ENCODE results near the gene SOX5. TPM values are rescaled to one million over a fixed set of nuclear protein-coding genes. Genes with fewer than 3 reads are reported as not detected.

SOX5 gene
- total RNA-seq, 1 donor from 2014 or later: 86.8 TPM

GRCh38 chr12:23621900-23622299 lies 327.6 kb downstream of the SOX5 start:
- Mint-ChIP-seq H3K27me3 (ENCODE audit: low read depth) (no peaks in the 10 kb centered on the region), H3K36me3 (ENCODE audit: low read depth) (peaks cover 18% of the 10 kb centered on the region), H3K4me3 (no peak overlapping the region), H3K9me3 (peaks cover 4% of the 10 kb centered on the region), H3K27ac (ENCODE audit: unreplicated experiment) (no peak overlapping the region), H3K4me1 (peaks cover 35% of the 10 kb centered on the region)
- TF ChIP-seq CTCF (conservative IDR thresholded peaks at IDR 0.05): no peak
- no peak for DNase-seq (ENCODE audit: low read depth, low spot score)

GRCh38 chr12:23618718-23619117 lies 330.8 kb downstream of the SOX5 start:
- DNase-seq (ENCODE audit: low read depth, low spot score): no peak
- no peak for TF ChIP-seq CTCF (conservative IDR thresholded peaks at IDR 0.05)
- Mint-ChIP-seq H3K4me1 (peaks cover 25% of the 10 kb centered on the region), H3K4me3 (no peak overlapping the region), H3K27me3 (ENCODE audit: low read depth) (no peaks in the 10 kb centered on the region), H3K9me3 (peaks cover 4% of the 10 kb centered on the region), H3K27ac (ENCODE audit: unreplicated experiment) (no peak overlapping the region), H3K36me3 (ENCODE audit: low read depth) (peaks cover 14% of the 10 kb centered on the region)

- Mint-ChIP-seq H3K4me3 (no peak overlapping the region), H3K4me1 (peaks cover 25% of the 10 kb centered on the region), H3K36me3 (ENCODE audit: low read depth) (peaks cover 13% of the 10 kb centered on the region), H3K27ac (ENCODE audit: unreplicated experiment) (no peak overlapping the region), H3K27me3 (ENCODE audit: low read depth) (no peaks in the 10 kb centered on the region), H3K9me3 (peaks cover 4% of the 10 kb centered on the region)
- DNase-seq (ENCODE audit: low read depth, low spot score): no peak
- no peak for TF ChIP-seq CTCF (conservative IDR thresholded peaks at IDR 0.05)
These were observed 331.7 kb downstream of the SOX5 start for GRCh38 chr12:23617749-23618148.

- no peak overlapping the region for H3K27ac Mint-ChIP-seq (ENCODE audit: unreplicated experiment)
- TF ChIP-seq CTCF (conservative IDR thresholded peaks at IDR 0.05): no peak
- no peak for DNase-seq (ENCODE audit: low read depth, low spot score)
- peaks cover 4% of the 10 kb centered on the region for H3K9me3 Mint-ChIP-seq
- peaks cover 18% of the 10 kb centered on the region for H3K36me3 Mint-ChIP-seq (ENCODE audit: low read depth)
- H3K27me3 Mint-ChIP-seq (ENCODE audit: low read depth): no peaks in the 10 kb centered on the region
- no peak overlapping the region for H3K4me3 Mint-ChIP-seq
- peaks cover 10% of the 10 kb centered on the region for H3K4me1 Mint-ChIP-seq
These were observed 335.2 kb downstream of the SOX5 start for GRCh38 chr12:23614280-23614679.

GRCh38 chr12:23611320-23611719 lies 338.1 kb downstream of the SOX5 start:
- Mint-ChIP-seq H3K4me1 (no peaks in the 10 kb centered on the region), H3K9me3 (peaks cover 4% of the 10 kb centered on the region), H3K27me3 (ENCODE audit: low read depth) (no peaks in the 10 kb centered on the region), H3K4me3 (no peak overlapping the region), H3K27ac (ENCODE audit: unreplicated experiment) (no peak overlapping the region), H3K36me3 (ENCODE audit: low read depth) (peaks cover 12% of the 10 kb centered on the region)
- DNase-seq (ENCODE audit: low read depth, low spot score): no peak
- no peak for TF ChIP-seq CTCF (conservative IDR thresholded peaks at IDR 0.05)

- Mint-ChIP-seq H3K9me3 (peaks cover 12% of the 10 kb centered on the region), H3K36me3 (ENCODE audit: low read depth) (peaks cover 40% of the 10 kb centered on the region), H3K27ac (ENCODE audit: unreplicated experiment) (peak overlapping the region; percentile 3), H3K4me1 (peaks cover 19% of the 10 kb centered on the region), H3K4me3 (no peak overlapping the region), H3K27me3 (ENCODE audit: low read depth) (no peaks in the 10 kb centered on the region)
- no peak for DNase-seq (ENCODE audit: low read depth, low spot score)
- no peak for TF ChIP-seq CTCF (conservative IDR thresholded peaks at IDR 0.05)
These were observed 348.6 kb downstream of the SOX5 start for GRCh38 chr12:23600919-23601318.

Data from neural crest cell (in vitro differentiated cells).